Measurements from ENCODE around the gene PPP2R3C. TPM values are rescaled to one million over a fixed set of nuclear protein-coding genes. Genes with fewer than 3 reads are reported as not detected.
"Not testable (repeated sequence)": the region's sequence is repeated elsewhere in the genome, so short reads cannot be mapped to it uniquely, and the experiment has no call there.

Gene PPP2R3C
- total RNA-seq, 2 experiments from 2014 or later: 34.0 to 39.1 TPM

GRCh38 chr14:35038312-35038711 is 83.5 kb downstream of the PPP2R3C start:
- Mint-ChIP-seq H3K9me3 (peaks cover 16% of the 10 kb centered on the region), H3K36me3 (peaks cover 24% of the 10 kb centered on the region)
- H3K27ac Mint-ChIP-seq; ATAC-seq (ENCODE audit: low read depth); H3K4me1 Mint-ChIP-seq; DNase-seq; H3K4me3 Mint-ChIP-seq; H3K27me3 Mint-ChIP-seq; POLR2A ChIA-PET: not testable (repeated sequence)

Other genes starting within 250 kb of the PPP2R3C start
- gene BAZ1A, start 246.6 kb downstream of the PPP2R3C start, total RNA-seq: 10 to 100 TPM; 46.1 to 51.8 TPM
- gene SRP54, start 139.0 kb downstream of the PPP2R3C start, total RNA-seq: 10 to 100 TPM; 60.2 to 61.5 TPM
- 10 to 100 TPM; 36.5 to 42.5 TPM for gene FAM177A1, start 75.7 kb downstream of the PPP2R3C start, total RNA-seq
- gene PRORP, start 562 bp upstream of the PPP2R3C start, total RNA-seq: 10 to 100 TPM; 27.8 to 30.2 TPM
- gene PSMA6, start 170.4 kb upstream of the PPP2R3C start, total RNA-seq: 100 to 1,000 TPM; 213 to 221 TPM

All from activated naive CD8-positive, alpha-beta T cell treated with anti-CD3 and anti-CD28 coated beads, Interleukin-2, amount 10 ng/mL, durations not matched to agents 7 days and 5 days (primary cell).